H1 (cell line): Measurements from ENCODE around the gene ST3GAL2.

Experiments
- SP1 ChIP-seq: IDR thresholded peaks from 2 replicates; pipeline ENCODE4 v1.6.1; 2011; ENCODE audit warnings: low read depth, low read length
- TF ChIP-seq, protein P1 (sequence below): IDR thresholded peaks from 2 replicates; pipeline ENCODE4 v1.6.1; 2012; ENCODE audit warnings: inconsistent platforms
- TF ChIP-seq, protein P2 (sequence below): IDR thresholded peaks from 2 replicates; pipeline ENCODE4 v1.6.1; 2011; ENCODE audit warnings: low read depth, mild to moderate bottlenecking, low read length; ENCODE audit not compliant: insufficient read depth

DNA sequence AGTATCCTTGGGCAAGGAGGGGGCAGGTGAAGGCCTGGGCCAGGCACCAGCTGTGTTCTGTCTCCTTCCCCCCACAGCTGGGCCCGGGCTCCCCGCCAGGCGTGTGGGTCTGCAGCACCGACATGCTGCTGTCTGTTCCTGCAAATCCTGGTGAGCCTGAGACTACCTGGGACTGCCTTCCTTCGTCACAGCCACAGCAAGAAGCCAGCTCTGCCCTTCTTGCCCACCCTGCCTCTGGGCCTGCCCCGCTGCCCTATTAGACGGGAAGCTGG lies 27.8 kb upstream of the ST3GAL2 start:
- TF ChIP-seq, protein P1, sequence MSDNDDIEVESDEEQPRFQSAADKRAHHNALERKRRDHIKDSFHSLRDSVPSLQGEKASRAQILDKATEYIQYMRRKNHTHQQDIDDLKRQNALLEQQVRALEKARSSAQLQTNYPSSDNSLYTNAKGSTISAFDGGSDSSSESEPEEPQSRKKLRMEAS, result no peak
- TF ChIP-seq SP1, result no peak
- TF ChIP-seq, protein P2, sequence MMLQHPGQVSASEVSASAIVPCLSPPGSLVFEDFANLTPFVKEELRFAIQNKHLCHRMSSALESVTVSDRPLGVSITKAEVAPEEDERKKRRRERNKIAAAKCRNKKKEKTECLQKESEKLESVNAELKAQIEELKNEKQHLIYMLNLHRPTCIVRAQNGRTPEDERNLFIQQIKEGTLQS, result no peak
